Putamen (tissue), 1 donor: ENCODE results near the gene DPP10.
"Not testable (repeated sequence)": the region's sequence is repeated elsewhere in the genome, so short reads cannot be mapped to it uniquely, and the experiment has no call there.

Experiments used
- DNase-seq: peaks from one replicate; pipeline ENCODE4 v3.0.0-alpha.2; 2016; ENCODE audit warnings: low spot score

Gene DPP10

GRCh38 chr2:114724454-114724853 lies 282.0 kb downstream of the DPP10 start:
- DNase-seq, result no peak

DNA sequence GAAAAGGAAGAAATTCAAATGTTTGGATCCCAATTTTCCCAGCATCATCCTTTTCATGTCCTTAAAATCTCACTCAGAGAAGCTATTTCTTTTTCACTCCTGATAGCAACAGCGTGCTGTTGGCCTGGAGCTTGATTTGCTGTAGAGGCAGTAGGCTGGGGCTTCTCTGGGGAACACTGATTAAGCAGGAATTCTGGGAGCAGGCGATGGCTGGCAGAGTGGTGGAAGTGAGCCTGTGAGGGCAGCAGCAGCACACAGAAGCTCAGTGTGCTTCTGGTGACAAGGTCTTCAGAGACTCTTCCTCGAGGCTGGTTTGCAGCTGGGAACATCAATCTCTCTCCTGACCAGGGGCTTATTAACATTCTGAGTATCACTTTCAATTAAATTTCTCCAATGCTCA lies 284.6 kb downstream of the DPP10 start:
- DNase-seq, result peak; percentile 19

GRCh38 chr2:114728372-114728771 lies 285.9 kb downstream of the DPP10 start:
- DNase-seq, result no peak

DNA sequence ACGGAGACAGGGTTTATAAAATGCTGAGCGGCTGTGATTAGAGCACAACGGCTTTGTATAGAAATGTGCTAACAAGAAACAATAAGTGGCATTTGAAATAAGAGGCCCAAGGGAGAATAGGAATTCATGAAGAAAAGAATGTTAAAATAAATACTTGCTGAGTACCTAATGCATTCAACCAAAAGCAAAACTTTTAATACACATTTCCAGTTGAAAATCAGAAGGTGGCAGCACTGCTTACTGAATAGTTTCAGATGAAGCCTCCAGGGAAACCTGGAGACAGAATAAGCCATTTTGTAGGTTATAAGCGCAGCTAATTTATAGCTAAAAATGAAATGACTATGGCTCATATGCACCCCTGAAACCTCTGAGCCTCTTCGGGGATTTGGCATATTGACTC lies 286.6 kb downstream of the DPP10 start:
- peak; percentile 22 for DNase-seq

DNA sequence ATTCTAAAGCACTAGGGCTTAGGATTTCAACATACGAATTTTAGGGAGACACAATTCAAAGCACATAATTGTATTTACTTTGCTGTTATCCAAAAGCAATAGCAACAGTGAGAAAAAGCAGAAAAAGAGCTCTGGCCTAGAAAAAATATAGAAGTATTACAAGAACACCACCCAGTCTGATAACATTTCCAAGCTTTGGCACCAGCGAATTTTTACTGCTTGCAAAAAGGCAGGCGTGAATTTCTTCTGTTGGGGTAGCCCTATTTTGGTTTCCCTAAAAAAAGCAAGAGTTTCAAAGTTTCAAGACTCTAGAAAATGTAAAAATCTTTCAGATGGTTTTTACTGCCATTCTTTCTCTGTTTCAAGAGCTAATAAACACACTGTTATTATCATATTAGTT lies 292.7 kb downstream of the DPP10 start:
- DNase-seq, result no peak

DNA sequence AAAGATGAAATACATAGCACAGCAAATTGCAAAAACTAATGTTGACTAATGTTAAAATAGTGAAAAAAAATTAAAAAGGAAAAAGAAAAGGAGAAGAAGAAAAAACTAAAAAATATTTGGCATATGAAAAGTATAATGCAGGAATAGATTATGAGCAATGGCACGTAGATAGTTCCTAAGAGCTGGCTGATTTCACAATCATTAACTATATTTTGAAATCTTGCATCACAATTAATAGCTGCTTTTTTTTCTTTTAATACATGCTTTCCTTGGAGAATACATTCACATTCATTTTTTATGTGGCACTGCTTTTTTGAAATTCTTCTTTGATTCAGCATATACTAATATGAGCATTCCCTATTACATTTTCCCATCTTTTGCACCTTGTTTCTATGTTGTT lies 299.8 kb downstream of the DPP10 start:
- no peak for DNase-seq

- DNase-seq, result no peak
These were observed 303.3 kb downstream of the DPP10 start for GRCh38 chr2:114745700-114746099.

GRCh38 chr2:114748175-114748574 lies 305.7 kb downstream of the DPP10 start:
- DNase-seq, result not testable (repeated sequence)

DNA sequence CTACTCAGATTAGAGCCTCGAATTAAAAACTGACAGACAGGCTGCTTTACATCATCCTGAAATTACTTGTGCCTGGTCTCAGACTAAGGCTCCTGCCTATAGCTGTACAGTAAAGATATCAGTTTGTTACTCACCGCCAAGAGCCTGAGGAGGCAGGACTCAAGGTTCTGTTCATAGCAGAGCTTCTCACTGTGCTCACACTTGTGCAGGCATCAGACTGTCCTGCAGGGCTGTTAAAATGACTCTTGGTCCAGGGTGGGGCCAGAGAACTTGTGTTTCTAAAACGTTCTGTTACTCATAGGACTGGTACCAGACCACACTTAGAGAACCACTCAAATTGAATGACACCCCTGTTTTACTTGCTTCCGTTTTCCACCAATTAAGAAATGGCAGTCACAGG lies 310.0 kb downstream of the DPP10 start:
- DNase-seq, result no peak

DNA sequence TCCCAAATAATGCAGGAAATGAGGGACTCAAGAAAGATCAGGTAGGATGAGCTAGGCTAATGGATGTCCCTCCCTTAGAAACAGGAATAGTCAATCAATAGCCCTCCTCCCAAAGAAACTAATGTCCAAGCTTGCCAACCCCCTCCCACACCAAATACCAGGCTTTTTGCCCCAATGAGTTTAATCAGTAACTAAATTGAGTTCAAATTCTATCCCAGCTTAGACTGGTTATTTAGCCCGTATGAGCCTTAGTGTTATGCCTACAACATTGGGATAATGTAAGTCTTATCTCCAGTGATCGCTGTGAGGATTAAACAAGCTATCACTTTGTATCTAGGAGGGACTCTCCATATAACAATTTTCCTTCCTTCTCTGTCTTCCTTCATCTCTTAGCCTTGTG lies 310.7 kb downstream of the DPP10 start:
- no peak for DNase-seq

DNA sequence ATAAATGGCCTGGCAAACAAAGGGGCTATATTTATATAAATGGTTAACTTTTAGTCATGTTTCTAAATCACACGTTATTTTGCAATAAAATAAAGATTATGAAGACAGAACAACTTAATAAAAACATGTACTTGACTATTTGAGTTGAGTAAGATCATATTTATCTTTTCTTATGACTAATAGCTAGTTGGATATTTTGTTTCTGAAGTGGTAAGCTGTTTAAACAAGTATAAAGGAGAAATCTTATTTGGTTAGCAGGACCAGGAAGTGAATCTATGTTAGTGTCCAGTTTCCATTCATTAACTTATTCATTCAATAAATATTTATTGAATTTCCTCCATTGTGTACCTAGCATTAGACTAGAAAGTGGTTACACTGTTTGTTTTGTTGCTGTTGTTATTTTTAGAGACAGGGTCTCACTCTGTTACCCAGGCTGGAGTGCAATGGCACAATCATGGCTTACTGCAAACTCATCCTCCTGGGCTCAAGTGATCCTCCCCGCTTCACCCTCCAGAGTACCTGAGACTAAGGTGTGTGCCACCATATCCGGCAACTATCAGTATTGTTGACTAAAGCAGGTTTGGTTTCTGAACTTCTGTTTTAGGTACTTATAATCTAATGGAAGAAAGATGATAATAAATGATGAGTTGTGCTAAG lies 312.6 kb downstream of the DPP10 start:
- no peak for DNase-seq

DNA sequence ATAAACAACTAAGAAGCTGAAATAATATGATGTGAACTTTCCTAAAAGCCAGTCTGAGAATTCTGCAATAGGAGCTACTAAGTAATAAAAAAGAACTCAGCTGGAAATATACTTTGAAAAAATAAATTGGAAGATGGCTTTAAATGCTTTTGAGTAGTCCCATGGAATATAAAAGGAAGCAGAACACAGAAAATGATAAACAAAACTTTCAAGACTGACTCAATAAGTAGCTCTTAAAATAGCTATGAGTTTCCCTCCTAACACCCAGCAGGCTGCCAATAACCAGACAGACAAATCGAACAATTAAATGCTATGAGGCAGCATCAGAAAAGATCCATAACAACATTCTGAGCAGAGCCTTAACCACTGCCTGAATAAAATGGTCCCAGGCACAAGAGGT lies 319.9 kb downstream of the DPP10 start:
- no peak for DNase-seq

DNA sequence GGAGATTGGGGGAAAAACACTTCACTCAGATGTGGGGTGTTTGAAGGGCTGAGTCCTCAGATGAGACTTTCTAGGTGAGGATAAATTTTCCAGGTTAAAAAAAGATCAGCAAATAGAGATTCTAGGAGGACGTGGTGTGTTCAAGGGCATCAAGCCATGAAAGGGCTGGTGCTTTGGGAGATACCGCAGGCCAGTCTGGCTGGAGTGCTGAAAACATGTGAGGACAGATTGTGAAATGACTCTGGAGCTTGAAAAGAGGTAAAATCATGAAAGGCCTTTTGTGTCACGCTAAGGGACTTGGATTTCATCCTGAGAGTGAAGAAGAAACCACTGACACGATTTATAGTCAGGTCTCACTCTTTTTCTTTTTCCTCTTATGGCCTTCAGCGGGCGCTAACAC lies 320.5 kb downstream of the DPP10 start:
- no peak for DNase-seq

DNA sequence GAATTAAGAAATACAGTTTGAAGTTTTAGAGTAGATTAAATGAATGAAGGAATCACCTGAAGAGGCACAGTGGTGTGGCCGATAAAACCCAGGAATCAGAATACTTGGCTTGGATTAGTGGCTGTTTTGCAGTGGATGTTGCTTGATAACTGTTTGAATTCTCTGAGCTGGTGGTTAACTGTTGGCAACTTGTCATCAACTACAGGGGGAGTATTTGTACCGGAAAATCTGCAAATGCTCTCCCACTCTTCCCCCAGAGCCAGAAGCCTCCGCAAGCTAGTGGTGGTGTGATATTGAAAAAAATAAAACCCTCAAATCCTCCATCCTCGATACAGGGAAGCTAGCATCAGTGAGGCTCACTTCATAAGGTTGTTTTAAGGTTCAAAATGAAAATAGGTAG lies 326.7 kb downstream of the DPP10 start:
- DNase-seq, result no peak

DNA sequence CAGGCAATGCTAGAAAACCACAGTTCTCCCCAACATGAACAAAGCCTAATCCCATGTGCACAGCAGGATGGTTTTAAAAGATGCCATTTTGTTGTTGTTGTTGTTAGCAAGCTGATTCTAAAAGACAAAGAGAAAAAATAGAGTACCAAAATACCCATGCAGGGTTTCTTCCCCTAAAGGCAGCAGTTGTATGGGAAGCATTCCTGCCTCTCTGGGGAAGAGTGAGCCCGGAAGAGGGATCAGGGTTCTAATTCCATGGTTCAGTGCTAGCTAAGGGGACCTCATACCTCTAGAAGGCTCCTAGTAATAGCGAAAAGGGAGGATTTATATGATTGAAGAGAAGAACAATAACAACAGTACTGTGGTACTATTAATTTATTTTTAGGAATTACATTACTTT lies 327.6 kb downstream of the DPP10 start:
- DNase-seq, result no peak

DNA sequence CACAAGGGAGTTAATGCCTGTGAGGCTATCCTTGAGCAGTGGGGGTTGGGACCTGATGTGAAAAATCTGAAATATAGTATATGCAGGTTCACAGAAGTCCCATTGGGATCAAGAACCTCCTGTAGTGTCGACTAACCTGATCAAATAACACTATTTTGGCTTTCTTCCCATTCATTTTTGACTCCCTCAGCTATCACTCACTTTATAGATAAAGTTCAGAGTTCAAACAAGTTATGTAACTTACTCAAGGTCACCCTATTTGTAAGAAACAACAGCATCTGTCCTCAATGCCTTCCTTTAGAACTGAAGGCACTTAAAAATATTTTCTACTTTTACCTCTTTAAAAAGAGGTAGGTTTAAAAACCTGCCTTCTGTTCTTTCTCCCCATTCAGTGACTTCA lies 341.6 kb downstream of the DPP10 start:
- no peak for DNase-seq

DNA sequence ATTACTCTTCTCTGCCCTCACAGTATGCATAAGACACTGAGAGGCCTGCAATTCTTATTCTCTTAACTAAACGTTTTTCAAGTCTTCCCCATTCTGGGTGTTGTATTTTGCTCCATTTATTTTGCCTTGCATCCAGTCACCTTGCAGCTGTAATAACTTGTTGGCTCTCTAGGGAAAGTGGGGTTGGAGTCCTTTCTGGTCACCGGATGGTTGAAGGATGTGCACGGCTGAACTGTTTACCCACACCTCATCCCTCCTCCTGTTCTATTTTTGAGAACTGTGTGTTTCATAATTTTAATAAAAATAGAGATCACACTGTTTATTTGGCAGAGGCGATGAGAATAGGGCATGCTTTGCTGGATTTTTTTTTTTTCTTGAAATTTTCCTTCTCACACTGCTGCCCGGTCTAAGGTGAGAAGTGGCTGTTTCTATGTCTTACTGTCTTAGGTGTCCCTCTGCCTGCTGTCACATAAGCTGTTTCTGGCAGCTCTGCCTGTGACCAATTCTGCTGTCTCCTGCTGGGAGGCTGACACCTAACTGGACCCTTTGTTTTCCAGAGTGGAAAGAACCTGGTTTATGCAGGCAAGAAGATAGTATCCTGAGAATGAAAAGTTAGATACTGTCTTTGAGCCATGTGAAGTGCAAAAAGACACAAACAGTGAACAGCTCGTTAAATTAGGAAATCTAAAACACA lies 342.6 kb downstream of the DPP10 start:
- DNase-seq, result no peak

DNA sequence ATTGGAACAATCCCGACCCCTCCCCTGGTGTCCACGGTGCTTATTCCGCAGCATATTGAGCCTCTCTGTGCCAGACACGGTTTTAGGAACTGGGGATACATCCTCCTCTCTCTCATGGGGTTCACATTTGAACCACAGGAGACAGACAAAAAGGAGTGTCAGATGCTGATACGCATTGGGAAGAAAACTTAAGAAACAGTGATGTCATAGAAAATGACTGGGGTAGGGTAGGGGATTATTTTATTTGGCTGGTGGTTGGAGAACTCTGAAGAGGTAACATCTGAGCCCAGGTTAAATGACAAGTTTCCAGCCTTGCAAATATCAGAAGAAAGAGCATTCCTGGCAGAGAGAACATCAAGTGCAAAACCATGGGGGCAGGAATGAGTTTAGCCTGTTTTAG lies 344.5 kb downstream of the DPP10 start:
- DNase-seq, result no peak

- DNase-seq, result no peak
These were observed 345.0 kb downstream of the DPP10 start for GRCh38 chr2:114787486-114787885.

GRCh38 chr2:114789989-114790388 lies 347.5 kb downstream of the DPP10 start:
- DNase-seq, result no peak

- DNase-seq, result no peak
These were observed 355.1 kb downstream of the DPP10 start for GRCh38 chr2:114797540-114797939.

DNA sequence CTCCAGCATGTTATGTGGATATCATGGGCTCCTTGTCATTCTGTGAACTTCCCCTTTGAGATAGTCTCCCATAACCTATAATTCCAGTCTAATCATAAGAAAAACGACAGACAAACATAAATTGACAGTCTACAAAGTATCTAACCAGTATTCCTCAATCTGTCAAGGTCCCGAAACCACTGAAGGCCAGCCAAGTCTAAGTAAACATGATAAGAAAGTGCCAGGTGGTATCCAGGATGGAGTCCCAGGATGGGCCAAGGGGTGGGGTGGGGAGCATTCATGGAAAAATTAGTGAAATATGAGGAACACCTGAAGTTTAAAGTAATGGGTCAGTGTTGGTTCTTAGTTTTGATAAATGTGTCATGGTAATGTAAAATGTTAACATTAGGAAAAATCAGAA lies 355.5 kb downstream of the DPP10 start:
- DNase-seq, result no peak

DNA sequence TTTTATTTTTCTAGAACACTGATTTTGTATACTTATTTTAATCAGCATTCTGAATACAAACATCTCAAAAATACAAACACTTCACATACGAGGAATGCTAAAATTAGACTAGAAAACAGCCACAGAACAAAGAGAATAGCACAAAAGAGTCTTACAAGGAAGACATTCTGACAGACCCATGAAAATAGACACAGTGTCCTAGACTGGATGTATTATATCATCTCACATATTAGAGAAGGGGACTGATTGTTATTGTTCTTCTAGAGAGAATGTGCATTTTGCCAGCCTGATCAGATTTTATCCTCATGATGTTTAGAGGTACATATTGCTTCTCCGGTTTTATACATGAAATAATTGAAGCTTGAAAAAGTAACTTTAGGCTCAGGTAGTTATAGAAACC lies 357.9 kb downstream of the DPP10 start:
- DNase-seq, result peak; percentile 7

DNA sequence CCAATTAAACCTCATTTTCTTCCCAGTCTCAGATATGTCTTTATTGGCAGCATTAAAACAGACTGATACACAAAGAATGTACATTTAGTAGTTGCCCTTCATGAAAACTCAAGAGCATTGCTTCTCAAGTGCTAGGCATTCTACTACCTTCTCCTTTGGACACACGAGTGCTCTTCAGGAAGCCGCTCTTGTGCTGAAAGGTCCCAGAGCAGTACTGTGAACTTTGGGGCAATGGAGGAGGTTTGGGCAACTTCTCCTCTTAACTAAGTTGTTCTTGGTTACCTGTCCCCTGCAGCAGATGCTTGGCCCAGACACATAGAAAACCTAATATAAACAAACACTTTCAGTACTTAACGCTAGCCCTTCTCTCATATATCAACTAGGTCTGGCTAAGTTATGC lies 362.8 kb downstream of the DPP10 start:
- DNase-seq, result no peak
